H1 (cell line): ENCODE data around the gene MTCH1. TPM values are rescaled to one million over a fixed set of nuclear protein-coding genes. Genes with fewer than 3 reads are reported as not detected.

Experiments
- CBX5 ChIP-seq: fragments of 300-800, 300-1000 bp; sonication (generic); IDR thresholded peaks from 2 replicates; pipeline ENCODE4 v1.7.1; 2016; ENCODE audit warnings: antibody characterized with exemption, low read length, low read depth
- CHD1 ChIP-seq: IDR thresholded peaks from 2 replicates; pipeline ENCODE4 v1.6.1; 2012; ENCODE audit warnings: low read depth, low read length, improper control_type of control experiment
- KDM4A ChIP-seq: IDR thresholded peaks from one replicate; pipeline ENCODE4 v1.7.1; 2012; ENCODE audit warnings: low read depth, mild to moderate bottlenecking, moderate library complexity, low read length, inconsistent platforms; ENCODE audit not compliant: severe bottlenecking
- POU5F1 ChIP-seq: IDR thresholded peaks from 2 replicates; pipeline ENCODE4 v1.6.1; 2011; ENCODE audit warnings: low read depth, mild to moderate bottlenecking, low read length, moderate library complexity
- RBBP5 ChIP-seq: IDR thresholded peaks from 2 replicates; pipeline ENCODE4 v1.7.1; 2012; ENCODE audit warnings: low read depth, mild to moderate bottlenecking, inconsistent platforms, low read length, moderate library complexity, borderline replicate concordance
- SP4 ChIP-seq: IDR thresholded peaks from 2 replicates; pipeline ENCODE4 v1.6.1; 2012; ENCODE audit warnings: low read length, inconsistent platforms
- SUZ12 ChIP-seq: fragments of 200-600 bp; sonication (generic); IDR thresholded peaks from 2 replicates; pipeline ENCODE4 v1.6.1; 2012; ENCODE audit warnings: mild to moderate bottlenecking, inconsistent platforms, low read length, moderate library complexity, mixed read lengths
- polyA plus RNA-seq, 7 experiments: library from polyadenylated mRNA; depleted of rRNA in 3 of 7; stranded (reverse) in 5 of 7; unstranded in 2 of 7; fragments of >200 nt in 5 of 7; fragments of 200-250 nt in 2 of 7; gene quantifications; 1 replicate in 5 of 7; 2 replicates in 1 of 7; 4 replicates in 1 of 7; pipeline versions ENCODE4 v1.2.1 to v1.2.3, GENCODE V29; 2011 to 2013; ENCODE audit warnings: missing spikeins in 2 of 7, mixed read lengths in 2 of 7
- total RNA-seq: library from RNA; stranded (reverse); fragmentation: NEBNext Ultra II Directional; extraction: Animal tissue kit (Norgen Biotek cat#: 25700); gene quantifications from 2 replicates; pipeline ENCODE4 v1.2.1, GENCODE V29; 2021

MTCH1 gene
- total and polyA plus RNA-seq, 2 of the 8 experiments (the other 6 are each of a cell fraction or from before 2014, with no cell fraction given) = 169 to 214 TPM

GRCh38 chr6:36968266-36968977 is 17.6 kb downstream of the MTCH1 start (continued):
- TF ChIP-seq KDM4A (no peak), SP4 (no peak), SUZ12 (no peak), CHD1 (no peak), RBBP5 (no peak), POU5F1 (no peak), CBX5 (no peak)
